Hepatic stellate cell (primary cell): ENCODE data around the gene ARSG.
"Not testable (repeated sequence)": the region's sequence is repeated elsewhere in the genome, so short reads cannot be mapped to it uniquely, and the experiment has no call there.

Experiments used
- DNase-seq: peaks from one replicate; pipeline ENCODE4 v3.0.0; 2011; ENCODE audit warnings: low spot score

ARSG gene

GRCh38 chr17:68306819-68307218 is 15.5 kb downstream of the ARSG start:
- no peak for DNase-seq

- no peak for DNase-seq
Measured at GRCh38 chr17:68307443-68307842, 16.1 kb downstream of the ARSG start.

GRCh38 chr17:68308486-68308885 is 17.2 kb downstream of the ARSG start:
- DNase-seq: not testable (repeated sequence)

- DNase-seq: not testable (repeated sequence)
Measured at GRCh38 chr17:68309066-68309670, 17.9 kb downstream of the ARSG start.

- DNase-seq: no peak
Measured at GRCh38 chr17:68310152-68310551, 18.9 kb downstream of the ARSG start.

GRCh38 chr17:68314916-68315535 is 23.7 kb downstream of the ARSG start:
- no peak for DNase-seq

GRCh38 chr17:68315930-68316329 is 24.6 kb downstream of the ARSG start:
- no peak for DNase-seq

- DNase-seq: no peak
Measured at GRCh38 chr17:68317458-68317857, 26.2 kb downstream of the ARSG start.

- DNase-seq: peak; percentile 64
Measured at GRCh38 chr17:68318103-68318991, 27.1 kb downstream of the ARSG start.

- DNase-seq: no peak
Measured at GRCh38 chr17:68319410-68320162, 28.3 kb downstream of the ARSG start.

- DNase-seq: no peak
Measured at GRCh38 chr17:68320311-68320865, 29.1 kb downstream of the ARSG start.

GRCh38 chr17:68320943-68321555 is 29.8 kb downstream of the ARSG start:
- no peak for DNase-seq

GRCh38 chr17:68321556-68321954 is 30.3 kb downstream of the ARSG start:
- no peak for DNase-seq

- no peak for DNase-seq
Measured at GRCh38 chr17:68322630-68323029, 31.3 kb downstream of the ARSG start.

GRCh38 chr17:68324114-68324513 is 32.8 kb downstream of the ARSG start:
- DNase-seq: no peak

- DNase-seq: no peak
Measured at GRCh38 chr17:68324654-68325336, 33.5 kb downstream of the ARSG start.

- no peak for DNase-seq
Measured at GRCh38 chr17:68325961-68326360, 34.7 kb downstream of the ARSG start.

GRCh38 chr17:68326681-68327080 is 35.4 kb downstream of the ARSG start:
- DNase-seq: no peak

GRCh38 chr17:68327823-68328557 is 36.7 kb downstream of the ARSG start:
- DNase-seq: no peak

GRCh38 chr17:68328676-68329075 is 37.4 kb downstream of the ARSG start:
- DNase-seq: no peak
